Natural killer cell (primary cell): ENCODE data around the gene SV2C. TPM values are rescaled to one million over a fixed set of nuclear protein-coding genes. Genes with fewer than 3 reads are reported as not detected.
A peak's percentile ranks its signal among the peaks of the same experiment; 100 is the strongest.

Experiments used
- ATAC-seq, 3 donors: fragments of 150-1000 bp in 2 of 3; fragments of 200-7000 bp in 1 of 3; cut with Tn5 transposase; 1 replicate in 1 of 3; 2 replicates in 2 of 3; pipeline ENCODE4 v1.10.0; 2021; ENCODE audit warnings: mild to moderate bottlenecking in 2 of 3, moderate library complexity in 2 of 3
- DNase-seq, 2 donors: peaks; one replicate each; pipeline versions ENCODE4 v3.0.0 to v3.0.0-alpha.2; 2013 to 2021; ENCODE audit warnings: mixed read lengths in 1 of 2
- H3K27ac ChIP-seq: one replicate; pipeline ENCODE4 v1.5.1; 2013; ENCODE audit warnings: mild to moderate bottlenecking, low read length
- H3K27me3 ChIP-seq: one replicate; pipeline ENCODE4 v1.6.1; 2013; ENCODE audit warnings: low read length; ENCODE audit not compliant: control insufficient read depth, insufficient read depth
- H3K36me3 ChIP-seq: one replicate; pipeline ENCODE4 v1.6.1; 2013; ENCODE audit warnings: low read length; ENCODE audit not compliant: control insufficient read depth, insufficient read depth
- H3K4me1 ChIP-seq: one replicate; pipeline ENCODE4 v1.6.1; 2013; ENCODE audit warnings: low read length; ENCODE audit not compliant: control insufficient read depth, insufficient read depth
- H3K4me3 ChIP-seq: one replicate; pipeline ENCODE4 v1.5.1; 2013; ENCODE audit warnings: low read length
- H3K9me3 ChIP-seq: one replicate; pipeline ENCODE4 v1.6.1; 2013; ENCODE audit warnings: low read length; ENCODE audit not compliant: control insufficient read depth, insufficient read depth
- H3K27ac Mint-ChIP-seq, 2 donors: one replicate each; pipeline ENCODE4 v1.8.0; 2022; ENCODE audit warnings: mild to moderate bottlenecking in 2 of 2, mixed read lengths in 2 of 2, moderate library complexity in 1 of 2
- H3K27me3 Mint-ChIP-seq, 2 donors: one replicate each; pipeline ENCODE4 v1.8.0; 2022; ENCODE audit warnings: low read depth in 2 of 2, mixed read lengths in 2 of 2
- H3K36me3 Mint-ChIP-seq: one replicate; pipeline ENCODE4 v1.8.0; 2022; ENCODE audit warnings: mixed read lengths
- H3K4me1 Mint-ChIP-seq, 2 donors: one replicate each; pipeline ENCODE4 v1.8.0; 2022; ENCODE audit warnings: mixed read lengths in 2 of 2
- H3K4me3 Mint-ChIP-seq: one replicate; pipeline ENCODE4 v1.8.0; 2022; ENCODE audit warnings: mild to moderate bottlenecking, moderate library complexity, mixed read lengths
- H3K9me3 Mint-ChIP-seq, 2 donors: one replicate each; pipeline ENCODE4 v1.8.0; 2022; ENCODE audit warnings: mixed read lengths in 2 of 2
- CTCF ChIP-seq: fragments of 200-600 bp; IDR thresholded peaks from one replicate; pipeline ENCODE4 v1.8.0; 2022; ENCODE audit warnings: antibody characterized with exemption
- WGBS: methylation state at CpG from one replicate; pipeline ENCODE4 v1.1.7; 2013; ENCODE audit warnings: missing lambda C conversion rate; ENCODE audit not compliant: insufficient coverage; 5-methylcytosine and 5-hydroxymethylcytosine counted together
- intact Hi-C: fragments of 100-400 bp; cut with micrococcal nuclease; formaldehyde crosslinking; loops from one replicate; pipeline ENCODE4 v1.14.2; 2022
- total RNA-seq, 4 donors: library from RNA; stranded (reverse); fragments of 120-200 nt in 1 of 4; gene quantifications; one replicate each; pipeline versions ENCODE4 v1.2.3 to v1.2.4, GENCODE V29; 2013 to 2022

SV2C gene
- total RNA-seq, 3 donors from 2014 or later (not counting 1 experiment from before 2014, with no cell fraction given) = not detected

- H3K27me3 Mint-ChIP-seq = no peaks in the 10 kb centered on the region
- no peak overlapping the region for H3K4me3 Mint-ChIP-seq
- H3K27ac ChIP-seq = no peak overlapping the region
- intact Hi-C loops = no loop called here
- DNase-seq (no peak), ATAC-seq (no peak)
- no peaks in the 10 kb centered on the region for H3K4me1 ChIP-seq
- WGBS = 96% methylated on average over 5 of the region's 5 CpGs
- no peaks in the 10 kb centered on the region for H3K36me3 Mint-ChIP-seq
- no peaks in the 10 kb centered on the region for H3K9me3 ChIP-seq
- no peak overlapping the region for H3K4me3 ChIP-seq
- no peak overlapping the region for H3K27ac Mint-ChIP-seq
- H3K27me3 ChIP-seq = no peaks in the 10 kb centered on the region
- H3K9me3 Mint-ChIP-seq = no peaks in the 10 kb centered on the region
- H3K4me1 Mint-ChIP-seq = no peaks in the 10 kb centered on the region
- TF ChIP-seq CTCF = no peak
- H3K36me3 ChIP-seq = no peaks in the 10 kb centered on the region
Observed at GRCh38 chr5:76278261-76278789, 195.1 kb downstream of the SV2C start.

GRCh38 chr5:76280494-76280893 lies 197.3 kb downstream of the SV2C start:
- no peak overlapping the region for H3K4me3 ChIP-seq
- no peaks in the 10 kb centered on the region for H3K9me3 ChIP-seq
- Mint-ChIP-seq H3K4me1 (no peaks in the 10 kb centered on the region), H3K27ac (no peak overlapping the region), H3K9me3 (no peaks in the 10 kb centered on the region), H3K4me3 (no peak overlapping the region), H3K36me3 (no peaks in the 10 kb centered on the region), H3K27me3 (no peaks in the 10 kb centered on the region)
- H3K27ac ChIP-seq = no peak overlapping the region
- no peaks in the 10 kb centered on the region for H3K36me3 ChIP-seq
- ATAC-seq (no peak), DNase-seq (no peak)
- WGBS = 97% methylated on average over 14 of the region's 14 CpGs
- TF ChIP-seq CTCF = no peak
- no peaks in the 10 kb centered on the region for H3K4me1 ChIP-seq
- intact Hi-C loops = no loop called here
- H3K27me3 ChIP-seq = no peaks in the 10 kb centered on the region

DNA sequence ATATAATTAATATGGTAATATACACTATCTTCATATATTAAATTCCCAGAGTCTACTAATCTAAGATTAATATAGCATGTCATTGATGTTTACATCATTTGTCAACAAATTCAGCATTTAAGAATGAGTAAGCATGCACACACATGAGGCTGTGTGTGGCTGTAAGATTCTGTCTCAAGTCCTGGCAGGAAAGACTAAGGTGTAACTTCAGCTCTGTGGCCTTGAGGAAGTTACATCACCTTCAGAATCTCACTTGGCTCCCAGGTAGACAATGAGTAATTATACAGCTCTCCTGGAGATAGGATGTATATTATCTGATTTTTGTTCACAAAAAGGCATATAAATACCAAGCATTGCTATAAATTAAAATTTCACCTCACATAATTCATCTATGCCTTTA lies 200.5 kb downstream of the SV2C start:
- ATAC-seq (peak in 1 of 3 donors; percentile 18), DNase-seq (no peak)
- Histone ChIP-seq H3K9me3 (no peaks in the 10 kb centered on the region), H3K27me3 (no peaks in the 10 kb centered on the region), H3K27ac (no peak overlapping the region), H3K4me1 (no peaks in the 10 kb centered on the region), H3K4me3 (no peak overlapping the region), H3K36me3 (no peaks in the 10 kb centered on the region)
- Mint-ChIP-seq H3K36me3 (no peaks in the 10 kb centered on the region), H3K4me3 (no peak overlapping the region), H3K9me3 (no peaks in the 10 kb centered on the region), H3K27ac (no peak overlapping the region), H3K4me1 (peaks cover 0 to 5% of the 10 kb centered on the region in 2 donors), H3K27me3 (no peaks in the 10 kb centered on the region)
- TF ChIP-seq CTCF = no peak
- intact Hi-C loops = no loop called here

DNA sequence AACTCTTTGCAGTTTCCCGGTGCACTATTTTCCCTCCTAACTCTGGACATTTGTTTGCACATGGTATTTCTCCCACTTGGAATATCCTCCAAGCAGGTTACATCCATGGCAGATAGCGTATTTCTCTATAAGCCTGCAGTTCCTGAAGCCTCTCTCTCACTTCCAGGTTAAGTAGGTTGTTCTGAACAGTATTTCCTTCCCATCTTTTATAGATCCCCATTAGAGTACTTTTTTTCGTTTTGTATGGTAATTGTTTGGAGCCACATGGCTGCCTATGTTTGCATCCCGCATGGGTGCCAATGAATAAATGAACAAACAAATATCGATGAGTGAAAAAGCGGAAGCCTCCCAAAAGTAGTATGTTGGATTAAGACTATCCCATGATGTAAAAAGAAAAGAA lies 206.5 kb downstream of the SV2C start:
- Histone ChIP-seq H3K4me1 (peaks cover 8% of the 10 kb centered on the region), H3K27ac (no peak overlapping the region), H3K36me3 (no peaks in the 10 kb centered on the region), H3K4me3 (no peak overlapping the region), H3K27me3 (no peaks in the 10 kb centered on the region), H3K9me3 (no peaks in the 10 kb centered on the region)
- Mint-ChIP-seq H3K27ac (no peak overlapping the region), H3K4me1 (peaks cover 25 to 26% of the 10 kb centered on the region in 2 donors), H3K36me3 (no peaks in the 10 kb centered on the region), H3K4me3 (no peak overlapping the region), H3K27me3 (no peaks in the 10 kb centered on the region), H3K9me3 (no peaks in the 10 kb centered on the region)
- ATAC-seq = no peak
- intact Hi-C loops = no loop called here
- no peak for TF ChIP-seq CTCF
- no peak for DNase-seq
- WGBS = 89% methylated on average over 4 of the region's 6 CpGs
